HG03457 (cell line): ENCODE data around the gene FURIN.
"Not testable (repeated sequence)": the region's sequence is repeated elsewhere in the genome, so short reads cannot be mapped to it uniquely, and the experiment has no call there.

Source experiments
- ATAC-seq: cut with Tn5 transposase; IDR thresholded peaks from one replicate; pipeline ENCODE4 v1.9.1; 2021; ENCODE audit warnings: moderate number of reproducible peaks; ENCODE audit not compliant: unreplicated experiment

The FURIN gene

GRCh38 chr15:90868261-90868689 is at the start of gene FURIN:
TSS of gene FURIN (plus strand) at chr15:90868588. CDS start at chr15:90875741, 7,153 bp downstream.
- ATAC-seq = no peak

- no peak for ATAC-seq
These were observed 49.0 kb upstream of the FURIN start for GRCh38 chr15:90819390-90819789.

- ATAC-seq = no peak
These were observed 48.5 kb upstream of the FURIN start for GRCh38 chr15:90819850-90820249.

- ATAC-seq = no peak
These were observed 47.9 kb upstream of the FURIN start for GRCh38 chr15:90820481-90820880.

GRCh38 chr15:90822204-90822955 is 46.0 kb upstream of the FURIN start:
- no peak for ATAC-seq

- no peak for ATAC-seq
These were observed 44.9 kb upstream of the FURIN start for GRCh38 chr15:90823455-90823974.

- not testable (repeated sequence) for ATAC-seq
These were observed 43.1 kb upstream of the FURIN start for GRCh38 chr15:90825115-90825899.

- ATAC-seq = not testable (repeated sequence)
These were observed 42.0 kb upstream of the FURIN start for GRCh38 chr15:90826206-90826885.

- ATAC-seq = no peak
These were observed 41.4 kb upstream of the FURIN start for GRCh38 chr15:90826886-90827435.

GRCh38 chr15:90828111-90828510 is 40.3 kb upstream of the FURIN start:
- no peak for ATAC-seq

GRCh38 chr15:90829126-90829525 is 39.3 kb upstream of the FURIN start:
- ATAC-seq = no peak

GRCh38 chr15:90829942-90830440 is 38.4 kb upstream of the FURIN start:
- peak; percentile 66 for ATAC-seq

- no peak for ATAC-seq
These were observed 33.8 kb upstream of the FURIN start for GRCh38 chr15:90834626-90835025.

- ATAC-seq = no peak
These were observed 32.0 kb upstream of the FURIN start for GRCh38 chr15:90836296-90836871.

- no peak for ATAC-seq
These were observed 31.3 kb upstream of the FURIN start for GRCh38 chr15:90837094-90837493.

GRCh38 chr15:90838139-90838538 is 30.2 kb upstream of the FURIN start:
- ATAC-seq = no peak

GRCh38 chr15:90838544-90838943 is 29.8 kb upstream of the FURIN start:
- ATAC-seq = no peak

- no peak for ATAC-seq
These were observed 29.0 kb upstream of the FURIN start for GRCh38 chr15:90839187-90840071.

GRCh38 chr15:90840157-90840855 is 28.1 kb upstream of the FURIN start:
- ATAC-seq = no peak
